ENCODE measurements around the gene MAPKAPK2.

Gene MAPKAPK2

DNA sequence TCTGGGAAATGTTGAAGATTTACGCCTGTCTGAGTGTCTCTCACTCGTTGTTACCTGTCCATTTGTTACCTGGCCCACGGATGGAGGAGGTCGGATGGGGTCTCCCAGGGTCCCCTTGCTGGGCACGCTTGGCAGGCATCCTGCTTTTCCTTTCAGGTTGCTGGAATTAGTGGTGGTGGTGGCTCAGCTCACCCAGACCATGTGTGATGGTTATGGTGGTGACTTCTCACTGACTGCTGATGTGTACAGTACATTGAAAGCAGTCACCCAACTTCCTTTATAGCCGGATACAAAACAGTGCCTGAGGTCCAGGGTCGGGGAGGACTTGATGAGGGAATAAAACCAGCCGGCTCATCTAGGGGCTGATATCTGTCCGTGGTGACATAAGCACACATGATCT, 19.5 kb downstream of the MAPKAPK2 start:
- no peak for DNase-seq (ENCODE audit: low read depth)

GRCh38 chr1:206705191-206705590, 20.5 kb downstream of the MAPKAPK2 start:
- TF ChIP-seq, protein P1, sequence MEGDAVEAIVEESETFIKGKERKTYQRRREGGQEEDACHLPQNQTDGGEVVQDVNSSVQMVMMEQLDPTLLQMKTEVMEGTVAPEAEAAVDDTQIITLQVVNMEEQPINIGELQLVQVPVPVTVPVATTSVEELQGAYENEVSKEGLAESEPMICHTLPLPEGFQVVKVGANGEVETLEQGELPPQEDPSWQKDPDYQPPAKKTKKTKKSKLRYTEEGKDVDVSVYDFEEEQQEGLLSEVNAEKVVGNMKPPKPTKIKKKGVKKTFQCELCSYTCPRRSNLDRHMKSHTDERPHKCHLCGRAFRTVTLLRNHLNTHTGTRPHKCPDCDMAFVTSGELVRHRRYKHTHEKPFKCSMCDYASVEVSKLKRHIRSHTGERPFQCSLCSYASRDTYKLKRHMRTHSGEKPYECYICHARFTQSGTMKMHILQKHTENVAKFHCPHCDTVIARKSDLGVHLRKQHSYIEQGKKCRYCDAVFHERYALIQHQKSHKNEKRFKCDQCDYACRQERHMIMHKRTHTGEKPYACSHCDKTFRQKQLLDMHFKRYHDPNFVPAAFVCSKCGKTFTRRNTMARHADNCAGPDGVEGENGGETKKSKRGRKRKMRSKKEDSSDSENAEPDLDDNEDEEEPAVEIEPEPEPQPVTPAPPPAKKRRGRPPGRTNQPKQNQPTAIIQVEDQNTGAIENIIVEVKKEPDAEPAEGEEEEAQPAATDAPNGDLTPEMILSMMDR (conservative IDR thresholded peaks at IDR 0.05; ENCODE audit: control insufficient read depth, insufficient read depth, low read depth, low read length), result no peak
- peak; percentile 90 for DNase-seq (ENCODE audit: low read depth)
- H3K4me3 ChIP-seq (ENCODE audit: control insufficient read depth, low read depth, low read length), result no peak overlapping the region

More for the DNA sequence above, 19.5 kb downstream of the MAPKAPK2 start:
- TF ChIP-seq, protein P1 (conservative IDR thresholded peaks at IDR 0.05; ENCODE audit: control insufficient read depth, insufficient read depth, low read depth, low read length), result no peak
- H3K4me3 ChIP-seq (ENCODE audit: control insufficient read depth, low read depth, low read length), result no peak overlapping the region

DNA sequence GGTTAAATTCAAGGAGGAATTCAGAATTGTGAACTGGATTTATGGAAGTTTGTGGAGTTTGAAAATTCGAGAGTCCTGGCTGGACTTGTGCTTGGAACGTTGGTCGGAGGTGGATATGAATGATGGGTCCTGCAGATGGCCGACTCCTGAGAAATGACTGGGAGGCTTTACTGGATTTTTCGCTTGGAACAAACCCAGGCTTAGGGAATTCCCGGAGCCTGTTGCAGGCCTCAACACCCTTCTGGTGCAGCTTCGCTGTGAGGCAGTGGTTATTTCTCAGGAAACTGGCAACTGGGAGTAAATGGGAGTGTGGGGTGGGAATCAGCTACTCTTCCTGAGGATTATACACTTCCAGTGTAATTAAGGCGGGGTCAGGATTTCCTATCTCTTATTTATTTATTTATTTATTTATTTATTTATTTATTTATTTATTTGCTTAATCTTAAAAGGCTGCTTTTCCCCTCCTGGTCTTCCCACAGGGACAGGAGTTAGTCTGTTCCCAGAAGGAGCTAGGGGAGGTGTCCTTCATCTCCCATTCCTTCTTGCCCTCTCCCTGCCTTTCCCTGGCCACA, 21.1 kb downstream of the MAPKAPK2 start:
- peak; percentile 67 for DNase-seq (ENCODE audit: low read depth)
- H3K4me3 ChIP-seq (ENCODE audit: control insufficient read depth, low read depth, low read length), result peak overlapping the region; percentile 7
- TF ChIP-seq, protein P1 (conservative IDR thresholded peaks at IDR 0.05; ENCODE audit: control insufficient read depth, insufficient read depth, low read depth, low read length), result no peak

- H3K4me3 ChIP-seq (ENCODE audit: control insufficient read depth, low read depth, low read length), result peak overlapping the region; percentile 7
- TF ChIP-seq, protein P1 (conservative IDR thresholded peaks at IDR 0.05; ENCODE audit: control insufficient read depth, insufficient read depth, low read depth, low read length), result no peak
- DNase-seq (ENCODE audit: low read depth), result peak; percentile 99
These were observed 21.6 kb downstream of the MAPKAPK2 start for GRCh38 chr1:206706298-206706791.

DNA sequence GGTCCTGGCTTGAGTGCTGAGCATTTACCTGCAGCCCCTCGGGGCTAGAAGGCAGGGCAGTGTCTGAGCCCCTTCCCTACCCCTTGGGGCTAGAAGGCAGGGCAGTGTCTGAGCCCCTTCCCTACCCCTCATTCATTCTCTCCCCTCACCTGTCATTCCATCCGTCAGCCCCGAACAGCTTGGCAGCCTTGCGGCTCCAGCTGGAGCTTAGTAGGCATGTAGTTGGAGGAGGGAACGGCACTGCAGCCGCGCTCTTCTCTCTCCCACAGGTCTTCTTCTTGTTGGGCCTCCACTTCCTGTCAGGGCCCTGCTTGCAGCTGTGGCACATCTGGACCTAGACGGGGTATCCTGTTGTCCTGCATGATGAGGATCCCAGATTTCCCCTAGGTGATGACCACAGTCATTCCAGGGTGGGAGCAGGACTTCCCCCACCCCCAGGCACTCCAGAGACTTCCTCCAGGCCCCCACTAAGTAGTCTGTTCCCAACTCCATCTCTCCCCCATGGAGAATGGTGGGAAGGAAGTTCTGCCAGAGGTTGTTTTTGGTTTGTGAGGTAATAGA, 22.2 kb downstream of the MAPKAPK2 start:
- TF ChIP-seq, protein P1 (conservative IDR thresholded peaks at IDR 0.05; ENCODE audit: control insufficient read depth, insufficient read depth, low read depth, low read length), result no peak
- H3K4me3 ChIP-seq (ENCODE audit: control insufficient read depth, low read depth, low read length), result no peak overlapping the region
- DNase-seq (ENCODE audit: low read depth), result peak; percentile 63

DNA sequence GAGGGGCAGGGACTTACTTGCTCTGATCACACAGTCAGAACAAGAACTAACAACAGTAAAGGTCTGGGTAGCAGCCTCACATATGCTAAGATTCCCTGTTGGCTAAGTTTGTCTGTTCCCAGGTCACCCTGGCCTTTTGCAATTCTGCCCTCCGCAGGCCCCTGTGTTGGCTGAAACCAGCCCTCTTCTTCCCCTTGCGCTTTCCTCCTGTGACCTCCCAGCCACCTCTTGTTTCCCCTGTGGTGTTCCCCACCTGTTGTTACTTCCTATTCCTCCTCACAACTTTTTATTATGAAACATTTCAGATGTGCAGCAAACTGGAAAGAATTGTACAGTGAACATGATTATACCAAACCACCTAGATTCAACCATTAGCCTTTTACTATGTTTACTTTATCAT, 23.4 kb downstream of the MAPKAPK2 start:
- DNase-seq (ENCODE audit: low read depth), result no peak
- H3K4me3 ChIP-seq (ENCODE audit: control insufficient read depth, low read depth, low read length), result no peak overlapping the region
- TF ChIP-seq, protein P1 (conservative IDR thresholded peaks at IDR 0.05; ENCODE audit: control insufficient read depth, insufficient read depth, low read depth, low read length), result no peak
